GM23248 (cell line): ENCODE data around the gene COX20. TPM values are rescaled to one million over a fixed set of nuclear protein-coding genes. Genes with fewer than 3 reads are reported as not detected.
A peak's percentile ranks its signal among the peaks of the same experiment; 100 is the strongest.

ENCODE experiments used
- DNase-seq: peaks from one replicate; pipeline ENCODE4 v3.0.0-alpha.2; 2015
- H2AFZ ChIP-seq: fragments of 200-600 bp; sonication (generic); 2 replicates; pipeline ENCODE4 v1.6.1; 2016; ENCODE audit warnings: antibody characterized with exemption
- H3F3A ChIP-seq: fragments of 200-600 bp; sonication (generic); 2 replicates; pipeline ENCODE4 v1.6.1; 2016; ENCODE audit warnings: mild to moderate bottlenecking, antibody characterized with exemption, mixed run types; ENCODE audit not compliant: insufficient read depth
- H3K27ac ChIP-seq: fragments of 200-600 bp; sonication (generic); 2 replicates; pipeline ENCODE4 v1.5.1; 2016; ENCODE audit warnings: mild to moderate bottlenecking
- H3K27me3 ChIP-seq: fragments of 200-600 bp; sonication (generic); replicated peaks from 2 replicates; pipeline ENCODE4 v1.6.1; 2016; ENCODE audit warnings: mild to moderate bottlenecking; ENCODE audit not compliant: insufficient read depth
- H3K36me3 ChIP-seq: fragments of 200-600 bp; sonication (generic); 2 replicates; pipeline ENCODE4 v1.6.1; 2016; ENCODE audit warnings: low read depth, mild to moderate bottlenecking
- H3K4me1 ChIP-seq: fragments of 200-600 bp; sonication (generic); 2 replicates; pipeline ENCODE4 v1.6.1; 2016; ENCODE audit warnings: mild to moderate bottlenecking; ENCODE audit not compliant: insufficient read depth
- H3K4me2 ChIP-seq: fragments of 200-600 bp; sonication (generic); one replicate; pipeline ENCODE4 v1.6.1; 2016; ENCODE audit warnings: mild to moderate bottlenecking; ENCODE audit not compliant: unreplicated experiment
- H3K4me3 ChIP-seq: fragments of 200-600 bp; sonication (generic); 2 replicates; pipeline ENCODE4 v1.5.1; 2016; ENCODE audit warnings: mild to moderate bottlenecking
- H3K79me2 ChIP-seq: fragments of 200-600 bp; sonication (generic); 2 replicates; pipeline ENCODE4 v1.6.1; 2016; ENCODE audit warnings: mild to moderate bottlenecking; ENCODE audit not compliant: insufficient read depth
- H3K9ac ChIP-seq: fragments of 200-600 bp; sonication (generic); 2 replicates; pipeline ENCODE4 v1.6.1; 2016; ENCODE audit warnings: mild to moderate bottlenecking
- H3K9me2 ChIP-seq: fragments of 200-600 bp; sonication (generic); 2 replicates; pipeline ENCODE4 v1.6.1; 2016; ENCODE audit warnings: mixed run types, mild to moderate bottlenecking, moderate library complexity; ENCODE audit not compliant: insufficient read depth
- H3K9me3 ChIP-seq: fragments of 200-600 bp; sonication (generic); one replicate; pipeline ENCODE4 v1.6.1; 2017; ENCODE audit warnings: low read depth
- H4K20me1 ChIP-seq: fragments of 200-600 bp; sonication (generic); 2 replicates; pipeline ENCODE4 v1.6.0; 2016; ENCODE audit not compliant: insufficient read depth
- EZH2 ChIP-seq: fragments of 200-600 bp; sonication (generic); IDR thresholded peaks from 2 replicates; pipeline ENCODE4 v1.6.1; 2018; ENCODE audit warnings: antibody characterized with exemption, mild to moderate bottlenecking; ENCODE audit not compliant: insufficient read depth, poor library complexity, severe bottlenecking
- EZH2phosphoT487 ChIP-seq: fragments of 200-600 bp; sonication (generic); IDR thresholded peaks from 2 replicates; pipeline ENCODE4 v1.6.1; 2018; ENCODE audit warnings: antibody characterized with exemption, moderate library complexity, mild to moderate bottlenecking, low read depth; ENCODE audit not compliant: insufficient read depth
- WGBS, 2 experiments: methylation state at CpG; one replicate each; pipeline ENCODE4 v1.1.6; 2015 to 2017; ENCODE audit warnings: low lambda C conversion rate in 2 of 2, low coverage in 1 of 2; ENCODE audit errors: missing lambda C conversion rate in 2 of 2; 5-methylcytosine and 5-hydroxymethylcytosine counted together
- in situ Hi-C: fragments of 300-500 bp; cut with MboI; formaldehyde crosslinking; loops from 2 replicates; pipeline ENCODE4 v1.15.0; 2020
- polyA plus RNA-seq: library from polyadenylated mRNA; unstranded; fragments of >200 nt; fragmentation: Nextera tagmentation; extraction: Ambion mirVana; gene quantifications from 2 replicates; pipeline ENCODE4 v1.2.1, GENCODE V29; 2016
- total RNA-seq: library from RNA; depleted of rRNA; stranded (reverse); fragments of >200 nt; shearing (Covaris generic); gene quantifications from 2 replicates; pipeline ENCODE4 v1.2.3, GENCODE V29; 2014

The COX20 gene
- total and polyA plus RNA-seq, 2 experiments from 2014 or later, result 21.9 to 86.5 TPM

DNA sequence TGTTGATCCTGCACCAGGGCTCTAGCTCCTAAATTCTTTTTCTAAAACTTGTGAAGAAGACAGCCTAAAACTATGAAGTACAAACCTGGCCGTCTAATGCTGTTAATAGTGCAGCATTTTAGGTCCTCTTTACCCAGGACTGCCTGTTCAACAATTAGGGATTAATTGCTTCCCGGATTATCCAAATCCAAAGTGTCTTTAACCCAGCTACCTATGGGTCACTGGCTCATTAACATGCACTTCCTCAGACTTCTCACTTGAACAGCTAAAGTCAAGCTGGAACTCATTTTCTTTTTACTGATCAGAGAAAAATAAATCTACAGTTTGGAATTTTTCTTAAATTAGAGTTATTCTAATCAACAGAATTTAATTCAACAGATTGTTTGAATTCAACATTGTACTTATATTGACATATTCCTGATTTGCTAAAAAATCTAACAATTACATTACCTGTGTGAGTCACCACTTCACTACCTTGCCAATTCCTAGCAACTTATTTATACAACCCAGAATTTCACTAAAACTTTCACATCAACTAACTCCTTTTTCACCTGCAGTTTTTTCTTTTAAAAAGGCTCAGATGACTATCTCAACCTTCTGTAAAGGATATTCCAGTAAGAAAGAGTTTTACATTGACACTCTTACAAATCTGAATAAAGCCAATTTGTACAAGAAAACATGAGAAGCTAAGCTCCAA, 25.6 kb downstream of the COX20 start:
- H3K27me3 ChIP-seq, result no peaks in the 10 kb centered on the region
- 0 to 3% methylated on average over 2 of the region's 2 CpGs for WGBS, 2 experiments
- in situ Hi-C loops, result loop anchor here (25.0 kb wide), 1 partner anchor 176 kb away; no protein-coding TSS in a partner anchor
- peak overlapping the region; percentile 97 for H3K4me3 ChIP-seq
- peaks cover 42% of the 10 kb centered on the region for H4K20me1 ChIP-seq
- peak overlapping the region; percentile 99 for H3K27ac ChIP-seq
- H3K36me3 ChIP-seq, result peaks cover 58% of the 10 kb centered on the region
- peaks cover 45% of the 10 kb centered on the region for H3K4me1 ChIP-seq
- H3F3A ChIP-seq, result peaks cover 59% of the 10 kb centered on the region
- TF ChIP-seq EZH2, result no peak
- no peak for TF ChIP-seq EZH2phosphoT487
- no peak overlapping the region for H2AFZ ChIP-seq
- no peaks in the 10 kb centered on the region for H3K9me2 ChIP-seq
- peak overlapping the region; percentile 92 for H3K4me2 ChIP-seq
- H3K9ac ChIP-seq, result peak overlapping the region; percentile 100
- no peaks in the 10 kb centered on the region for H3K9me3 ChIP-seq
- no peak for DNase-seq
- H3K79me2 ChIP-seq, result peaks cover 80% of the 10 kb centered on the region

DNA sequence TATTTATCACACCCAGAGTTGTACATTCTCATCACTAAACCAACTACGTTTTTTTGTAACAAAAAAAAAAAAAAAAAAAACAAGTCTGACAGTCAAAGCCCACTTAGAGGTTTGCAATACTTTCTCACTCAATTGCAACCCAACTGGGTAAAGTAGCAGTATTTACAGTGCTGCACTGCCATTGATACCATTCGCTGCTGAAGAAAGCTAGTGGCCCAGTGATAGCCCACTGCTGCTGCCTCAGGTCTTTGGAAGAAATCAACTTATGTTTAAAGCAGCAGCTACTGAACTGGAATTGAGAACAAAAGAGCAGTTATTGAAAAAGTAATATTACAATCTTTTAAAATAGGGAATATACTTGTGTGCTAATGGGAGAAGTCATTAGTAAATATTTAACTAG, 26.2 kb downstream of the COX20 start:
- Histone ChIP-seq H3K4me1 (peaks cover 48% of the 10 kb centered on the region), H3K27ac (peak overlapping the region; percentile 99), H3K9ac (peak overlapping the region; percentile 100), H3K9me3 (no peaks in the 10 kb centered on the region), H2AFZ (no peak overlapping the region), H3K4me3 (peak overlapping the region; percentile 97), H3K4me2 (peak overlapping the region; percentile 92), H3F3A (peaks cover 58% of the 10 kb centered on the region), H3K36me3 (peaks cover 52% of the 10 kb centered on the region), H3K9me2 (no peaks in the 10 kb centered on the region), H3K27me3 (no peaks in the 10 kb centered on the region), H4K20me1 (peaks cover 42% of the 10 kb centered on the region), H3K79me2 (peaks cover 74% of the 10 kb centered on the region)
- peak; percentile 44 for DNase-seq
- TF ChIP-seq EZH2 (no peak), EZH2phosphoT487 (no peak)
- in situ Hi-C loops, result loop anchor here (25.0 kb wide), 1 partner anchor 176 kb away; no protein-coding TSS in a partner anchor
- WGBS, 2 experiments, result 0 to 5% methylated on average over 2 of the region's 2 CpGs

DNA sequence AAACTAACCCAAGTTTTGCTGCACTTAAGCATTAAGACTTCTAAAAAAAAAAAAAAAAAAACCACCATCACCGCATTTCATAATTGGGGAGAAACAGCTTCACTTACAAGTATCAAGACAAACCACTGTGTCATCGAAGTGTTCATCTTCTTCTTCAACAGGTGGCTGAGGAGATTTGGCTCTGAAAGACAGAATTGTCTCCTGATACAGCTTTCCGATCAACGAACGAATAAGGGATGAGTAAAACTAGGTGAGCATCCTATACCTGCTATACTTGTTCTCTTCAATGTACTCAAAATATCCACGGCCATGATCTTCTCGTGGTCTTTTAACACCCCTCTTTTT, 26.9 kb downstream of the COX20 start:
- peak; percentile 49 for DNase-seq
- Histone ChIP-seq H3K4me2 (peak overlapping the region; percentile 92), H3K27ac (peak overlapping the region; percentile 99), H3K4me3 (peak overlapping the region; percentile 97), H4K20me1 (peaks cover 42% of the 10 kb centered on the region), H3K9me3 (no peaks in the 10 kb centered on the region), H2AFZ (no peak overlapping the region), H3K4me1 (peaks cover 48% of the 10 kb centered on the region), H3K27me3 (no peaks in the 10 kb centered on the region), H3K36me3 (peaks cover 45% of the 10 kb centered on the region), H3F3A (peaks cover 53% of the 10 kb centered on the region), H3K9me2 (no peaks in the 10 kb centered on the region), H3K79me2 (peaks cover 68% of the 10 kb centered on the region), H3K9ac (peak overlapping the region; percentile 100)
- 0 to 1% methylated on average over 7 of the region's 7 CpGs for WGBS, 2 experiments
- TF ChIP-seq EZH2phosphoT487 (no peak), EZH2 (no peak)
- in situ Hi-C loops, result loop anchor here (25.0 kb wide), 1 partner anchor 175 kb away; no protein-coding TSS in a partner anchor

DNA sequence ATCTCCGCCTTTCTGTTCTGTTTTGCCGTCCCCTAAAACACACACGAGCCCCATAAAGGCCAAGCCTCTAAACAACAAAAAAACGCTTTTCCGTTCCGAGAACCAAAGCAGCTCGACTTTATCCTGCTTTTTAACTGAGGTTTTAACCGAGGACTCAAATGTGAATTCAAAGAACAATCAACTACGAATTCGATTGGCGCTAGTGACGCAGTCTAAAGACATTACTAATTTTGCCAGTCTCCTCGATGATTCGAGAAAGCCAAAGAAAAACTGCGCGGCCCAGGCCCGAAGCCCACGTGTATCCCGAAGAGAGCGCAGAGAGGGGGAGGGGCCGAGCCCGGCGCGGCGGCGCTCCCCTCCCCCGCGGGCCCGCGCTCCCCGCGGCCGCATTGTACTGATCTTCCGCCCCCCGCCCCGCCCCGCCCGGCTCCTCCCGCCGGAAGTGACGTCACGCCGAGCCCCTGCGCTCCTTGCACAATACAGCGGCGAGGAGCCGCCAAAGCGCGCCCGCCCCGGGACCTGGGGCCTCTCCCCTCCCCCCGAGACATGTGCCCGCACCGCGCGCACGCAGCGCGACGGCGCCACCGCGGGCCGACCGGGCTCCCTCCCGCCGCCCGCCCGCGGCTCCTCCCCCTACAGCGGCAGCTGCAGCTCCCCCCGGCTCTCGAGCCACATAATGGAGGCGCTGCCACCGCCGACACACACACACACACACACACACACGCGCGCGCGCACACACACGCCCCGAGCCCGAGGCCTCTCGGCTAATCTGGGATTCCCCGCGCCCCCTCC, 27.4 kb downstream of the COX20 start:
- H3K27me3 ChIP-seq, result no peaks in the 10 kb centered on the region
- in situ Hi-C loops, result loop anchor here (25.0 kb wide), 1 partner anchor 174 kb away; no protein-coding TSS in a partner anchor
- H3K4me3 ChIP-seq, result peak overlapping the region; percentile 97
- H3K9me2 ChIP-seq, result no peaks in the 10 kb centered on the region
- H4K20me1 ChIP-seq, result peaks cover 42% of the 10 kb centered on the region
- peak; percentile 97 for DNase-seq
- peaks cover 48% of the 10 kb centered on the region for H3F3A ChIP-seq
- no peak overlapping the region for H2AFZ ChIP-seq
- peak overlapping the region; percentile 92 for H3K4me2 ChIP-seq
- 1 to 3% methylated on average over 20 to 47 of the region's 87 CpGs for WGBS, 2 experiments
- TF ChIP-seq EZH2phosphoT487, result no peak
- no peak for TF ChIP-seq EZH2
- H3K27ac ChIP-seq, result peak overlapping the region; percentile 99
- H3K79me2 ChIP-seq, result peaks cover 62% of the 10 kb centered on the region
- peaks cover 39% of the 10 kb centered on the region for H3K36me3 ChIP-seq
- no peaks in the 10 kb centered on the region for H3K9me3 ChIP-seq
- H3K9ac ChIP-seq, result peak overlapping the region; percentile 100
- H3K4me1 ChIP-seq, result peaks cover 48% of the 10 kb centered on the region
